Activated CD4-positive, CD25-positive, alpha-beta regulatory T cell treated with anti-CD3 and anti-CD28 coated beads, Interleukin-2, amount 50 U/mL, for 72 hours (primary cell): Measurements from ENCODE around the gene BABAM1.

Experiments used
- DNase-seq: peaks from one replicate; pipeline ENCODE4 v3.0.0; 2021

BABAM1 gene

DNA sequence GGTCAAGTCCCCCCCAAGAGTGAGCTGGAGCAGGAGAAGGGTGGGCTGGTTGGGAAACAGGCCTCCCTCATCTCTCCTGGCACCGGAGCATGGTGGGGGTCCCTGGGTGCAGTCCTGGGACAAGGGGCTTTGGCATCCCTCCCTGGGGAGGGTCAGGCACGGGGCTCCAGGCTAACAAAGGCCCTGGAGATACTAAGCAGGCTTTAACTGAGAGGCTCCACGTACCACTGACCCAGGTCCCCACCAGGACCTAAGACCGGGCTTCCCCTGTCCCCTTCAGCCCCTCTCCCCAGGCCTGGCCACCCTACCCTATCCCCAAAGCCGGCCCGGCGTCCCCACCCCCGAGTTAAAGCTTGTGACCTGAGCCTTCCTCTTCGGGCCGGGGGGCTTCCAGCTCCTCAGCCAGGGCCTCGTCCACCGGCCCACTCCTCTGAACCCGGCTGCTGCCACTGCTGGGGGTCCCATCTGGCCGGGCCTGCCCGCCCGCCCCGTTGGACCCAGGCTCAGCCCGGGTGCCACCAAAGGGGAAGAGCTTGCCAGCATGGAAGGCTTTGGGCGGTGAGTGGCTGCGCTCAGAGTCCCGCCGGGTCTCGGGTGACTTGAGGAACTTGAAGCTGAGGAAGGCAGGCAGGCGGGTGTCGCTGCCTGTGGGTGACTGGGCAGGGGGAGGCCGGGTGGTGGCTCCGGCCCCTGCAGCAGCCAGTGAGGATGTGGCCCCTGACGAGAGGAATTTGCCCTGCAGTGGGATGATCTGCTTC lies 57.3 kb downstream of the BABAM1 start:
- DNase-seq = no peak

DNA sequence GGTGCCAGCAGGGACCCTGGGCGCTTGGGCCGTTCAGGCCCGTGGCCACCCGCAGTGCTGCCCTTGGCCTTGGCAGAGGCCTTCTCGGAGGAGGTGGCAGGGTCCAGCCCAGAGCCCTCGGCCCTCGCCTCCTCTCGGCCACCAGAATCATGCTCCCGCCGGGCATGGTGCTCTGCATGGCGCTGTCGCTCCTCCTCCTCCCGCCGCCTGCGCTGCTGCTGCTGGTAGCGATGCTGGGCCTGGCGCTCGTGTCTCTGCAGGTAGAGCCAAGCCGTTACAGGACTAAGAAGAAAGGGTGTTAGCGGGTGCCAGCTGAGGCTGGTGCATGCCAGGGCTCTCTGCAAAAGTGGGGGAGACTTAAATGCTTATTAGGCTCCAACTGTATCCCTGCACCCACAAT lies 57.9 kb downstream of the BABAM1 start:
- DNase-seq = no peak

DNA sequence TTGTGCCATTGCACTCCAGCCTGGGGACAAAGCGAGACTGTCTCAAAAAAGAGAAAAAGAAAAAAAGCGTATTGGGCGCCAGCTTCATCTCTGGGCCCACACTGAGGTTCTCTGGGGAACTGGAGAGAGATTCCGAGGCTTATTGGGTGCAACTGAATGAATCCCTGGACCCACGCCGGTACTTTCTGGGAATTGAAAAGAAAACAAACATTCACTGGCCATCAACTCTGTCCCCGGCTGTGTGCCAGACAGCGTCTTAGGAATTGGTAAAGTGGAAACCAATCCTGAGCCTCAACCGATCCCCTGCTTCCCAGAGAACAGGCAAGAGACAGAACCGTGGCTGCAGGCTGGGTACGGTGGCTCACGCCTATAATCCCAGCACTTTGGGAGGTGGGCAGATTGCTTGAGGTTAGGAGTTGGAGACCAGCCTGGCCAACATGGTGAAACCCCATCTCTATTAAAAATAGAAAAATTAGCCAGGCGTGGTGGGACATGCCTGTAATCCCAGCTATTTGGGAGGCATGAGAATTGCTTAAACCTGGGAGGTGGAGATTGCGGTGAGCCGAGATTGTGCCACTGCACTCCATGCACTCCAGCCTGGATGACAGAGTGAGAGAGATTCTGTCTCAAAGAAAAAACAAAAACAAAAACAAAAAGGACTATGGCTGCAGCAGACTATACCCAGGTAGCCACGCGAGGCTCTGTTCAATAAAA lies 58.8 kb downstream of the BABAM1 start:
- no peak for DNase-seq

DNA sequence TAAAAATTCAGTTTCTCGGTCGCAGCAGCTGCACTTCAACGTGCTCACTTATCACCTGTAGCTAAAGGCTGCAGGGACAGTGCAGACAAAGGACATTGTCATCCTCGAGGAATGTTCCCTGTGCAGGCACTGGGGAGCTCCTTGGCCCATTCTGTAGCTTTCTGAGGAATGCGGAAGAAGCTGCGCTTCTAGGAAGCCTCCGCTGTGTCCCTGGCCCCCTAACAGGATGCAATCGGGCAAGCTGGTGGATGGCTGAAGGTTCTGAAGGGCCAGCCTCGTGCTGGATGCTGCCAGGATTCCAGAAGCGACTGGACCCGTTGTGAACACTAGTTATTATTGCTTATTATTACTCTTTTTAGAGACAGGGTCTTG lies 59.3 kb downstream of the BABAM1 start:
- no peak for DNase-seq

DNA sequence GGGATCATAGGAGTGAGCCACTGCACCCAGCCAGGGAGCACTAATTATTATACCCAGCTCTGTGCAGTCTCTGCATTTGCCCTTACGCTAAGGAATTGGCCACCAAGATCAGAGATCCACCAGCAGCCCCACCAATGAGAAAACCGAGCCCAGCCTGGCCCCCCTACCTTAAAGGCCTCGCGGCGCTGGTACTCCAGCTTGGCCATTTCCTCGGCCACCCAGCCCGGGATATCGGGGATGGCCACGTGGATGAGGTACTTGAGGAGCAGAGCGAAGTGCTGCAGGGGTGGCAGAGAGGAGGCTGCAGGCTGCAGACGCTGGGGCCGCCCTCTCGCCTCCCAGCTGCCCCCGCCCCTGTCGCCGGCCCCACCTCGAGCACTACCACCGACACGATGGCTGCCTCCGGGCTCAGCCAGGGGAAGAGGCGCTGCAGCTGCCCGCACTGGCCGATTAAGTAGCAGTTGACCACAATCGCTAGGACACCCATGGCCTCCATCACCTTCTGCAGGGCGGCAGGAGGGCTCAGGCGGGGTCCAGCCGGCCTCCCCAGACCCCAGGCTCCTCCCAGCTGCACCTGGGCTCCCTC lies 59.9 kb downstream of the BABAM1 start:
- DNase-seq = no peak

DNA sequence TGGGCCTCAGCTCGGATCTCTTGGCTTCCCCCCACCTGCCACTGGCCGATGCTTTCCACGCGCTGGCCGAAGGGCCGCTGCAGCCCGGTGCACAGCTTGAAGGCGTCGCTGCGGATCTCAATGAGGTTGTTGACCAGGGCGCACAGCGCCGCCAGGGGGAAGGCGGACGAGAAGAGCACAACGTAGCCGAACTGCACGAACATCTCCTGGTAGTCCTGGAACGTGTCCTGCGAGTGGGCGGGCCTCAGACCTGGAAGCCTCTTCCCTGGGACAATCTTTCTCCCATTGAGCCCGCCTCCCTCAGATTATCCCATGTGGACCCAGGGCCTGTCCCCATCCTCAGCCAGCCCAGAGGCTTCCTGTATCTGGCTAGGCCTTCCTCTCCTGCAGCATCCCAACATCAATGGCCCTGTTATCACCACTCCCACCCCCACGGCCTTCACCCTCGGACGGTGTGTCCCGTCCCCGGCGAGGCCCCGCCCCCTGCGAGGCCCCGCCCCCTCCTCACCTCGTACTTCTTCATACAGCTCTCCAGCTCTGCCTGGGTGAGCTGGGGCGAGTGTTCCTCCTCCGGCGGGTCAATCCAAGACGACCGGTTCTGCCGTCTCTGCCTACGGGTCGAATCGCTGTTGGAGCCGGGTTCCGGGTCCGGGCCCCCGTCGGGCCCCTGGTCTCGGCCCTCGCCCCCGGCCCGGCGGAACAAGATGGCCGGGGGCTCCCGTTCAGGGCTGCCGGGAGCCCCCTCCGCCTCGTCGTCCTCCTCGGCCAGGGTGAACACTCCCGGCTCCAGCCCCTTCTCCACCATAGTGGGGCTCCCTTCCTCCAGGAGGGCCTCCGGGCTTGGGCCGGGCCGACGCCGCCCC lies 60.6 kb downstream of the BABAM1 start:
- peak; percentile 55 for DNase-seq
